GM18870 (cell line): ENCODE results near the gene PPM1H.

Source experiments
- ATAC-seq: cut with Tn5 transposase; IDR thresholded peaks from one replicate; pipeline ENCODE4 v1.9.1; 2021; ENCODE audit warnings: moderate library complexity; ENCODE audit not compliant: unreplicated experiment

Gene PPM1H

GRCh38 chr12:62657363-62657632 is 277.7 kb downstream of the PPM1H start:
- ATAC-seq = no peak

GRCh38 chr12:62656591-62657362 is 278.2 kb downstream of the PPM1H start:
- no peak for ATAC-seq

- no peak for ATAC-seq
Measured at GRCh38 chr12:62655666-62656151, 279.2 kb downstream of the PPM1H start.

GRCh38 chr12:62654326-62655241 is 280.4 kb downstream of the PPM1H start:
- no peak for ATAC-seq

GRCh38 chr12:62653740-62654139 is 281.2 kb downstream of the PPM1H start:
- ATAC-seq = no peak

GRCh38 chr12:62653304-62653703 is 281.6 kb downstream of the PPM1H start:
- ATAC-seq = no peak

- ATAC-seq = no peak
Measured at GRCh38 chr12:62651138-62651537, 283.8 kb downstream of the PPM1H start.

- ATAC-seq = no peak
Measured at GRCh38 chr12:62649412-62650138, 285.4 kb downstream of the PPM1H start.

- ATAC-seq = no peak
Measured at GRCh38 chr12:62647586-62647985, 287.4 kb downstream of the PPM1H start.

- ATAC-seq = no peak
Measured at GRCh38 chr12:62646566-62646965, 288.4 kb downstream of the PPM1H start.

- no peak for ATAC-seq
Measured at GRCh38 chr12:62643486-62643885, 291.5 kb downstream of the PPM1H start.

- ATAC-seq = no peak
Measured at GRCh38 chr12:62642486-62642885, 292.5 kb downstream of the PPM1H start.

GRCh38 chr12:62640910-62641448 is 294.0 kb downstream of the PPM1H start:
- peak; percentile 97 for ATAC-seq

- no peak for ATAC-seq
Measured at GRCh38 chr12:62637679-62638078, 297.3 kb downstream of the PPM1H start.

- ATAC-seq = no peak
Measured at GRCh38 chr12:62635649-62636048, 299.3 kb downstream of the PPM1H start.

- peak; percentile 33 for ATAC-seq
Measured at GRCh38 chr12:62632411-62632918, 302.5 kb downstream of the PPM1H start.

- peak; percentile 52 for ATAC-seq
Measured at GRCh38 chr12:62631471-62632410, 303.2 kb downstream of the PPM1H start.

GRCh38 chr12:62629971-62630739 is 304.8 kb downstream of the PPM1H start:
- no peak for ATAC-seq

- no peak for ATAC-seq
Measured at GRCh38 chr12:62629413-62629812, 305.5 kb downstream of the PPM1H start.
